Activated T-cell treated with anti-CD3 and anti-CD28 coated beads, Interleukin-2, amount 50 U/mL, for 24 hours (primary cell): ENCODE measurements around the gene WASHC1.
"Not testable (repeated sequence)": the region's sequence is repeated elsewhere in the genome, so short reads cannot be mapped to it uniquely, and the experiment has no call there.

Experiments used
- DNase-seq: peaks from one replicate; pipeline ENCODE4 v3.0.0-alpha.2; 2020
- H3K27ac Mint-ChIP-seq: 2 replicates; pipeline ENCODE4 v1.8.0; 2020; ENCODE audit warnings: mild to moderate bottlenecking, mixed read lengths
- H3K27me3 Mint-ChIP-seq: 2 replicates; pipeline ENCODE4 v1.8.0; 2020; ENCODE audit warnings: mixed read lengths
- H3K36me3 Mint-ChIP-seq: 2 replicates; pipeline ENCODE4 v1.8.0; 2020; ENCODE audit warnings: low read depth, mixed read lengths
- H3K4me1 Mint-ChIP-seq: 2 replicates; pipeline ENCODE4 v1.8.0; 2020; ENCODE audit warnings: low read depth, mixed read lengths
- H3K4me3 Mint-ChIP-seq: 2 replicates; pipeline ENCODE4 v1.8.0; 2020; ENCODE audit warnings: mild to moderate bottlenecking, moderate library complexity, mixed read lengths
- H3K9me3 Mint-ChIP-seq: 2 replicates; pipeline ENCODE4 v1.8.0; 2020; ENCODE audit warnings: mixed read lengths

WASHC1 gene, protein sequence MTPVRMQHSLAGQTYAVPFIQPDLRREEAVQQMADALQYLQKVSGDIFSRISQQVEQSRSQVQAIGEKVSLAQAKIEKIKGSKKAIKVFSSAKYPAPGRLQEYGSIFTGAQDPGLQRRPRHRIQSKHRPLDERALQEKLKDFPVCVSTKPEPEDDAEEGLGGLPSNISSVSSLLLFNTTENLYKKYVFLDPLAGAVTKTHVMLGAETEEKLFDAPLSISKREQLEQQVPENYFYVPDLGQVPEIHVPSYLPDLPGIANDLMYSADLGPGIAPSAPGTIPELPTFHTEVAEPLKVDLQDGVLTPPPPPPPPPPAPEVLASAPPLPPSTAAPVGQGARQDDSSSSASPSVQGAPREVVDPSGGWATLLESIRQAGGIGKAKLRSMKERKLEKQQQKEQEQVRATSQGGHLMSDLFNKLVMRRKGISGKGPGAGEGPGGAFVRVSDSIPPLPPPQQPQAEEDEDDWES

DNA sequence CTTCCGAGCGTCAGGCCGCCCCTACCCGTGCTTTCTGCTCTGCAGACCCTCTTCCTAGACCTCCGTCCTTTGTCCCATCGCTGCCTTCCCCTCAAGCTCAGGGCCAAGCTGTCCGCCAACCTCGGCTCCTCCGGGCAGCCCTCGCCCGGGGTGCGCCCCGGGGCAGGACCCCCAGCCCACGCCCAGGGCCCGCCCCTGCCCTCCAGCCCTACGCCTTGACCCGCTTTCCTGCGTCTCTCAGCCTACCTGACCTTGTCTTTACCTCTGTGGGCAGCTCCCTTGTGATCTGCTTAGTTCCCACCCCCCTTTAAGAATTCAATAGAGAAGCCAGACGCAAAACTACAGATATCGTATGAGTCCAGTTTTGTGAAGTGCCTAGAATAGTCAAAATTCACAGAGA, at the start of gene WASHC1:
TSS of gene WASHC1 (minus strand) at position 101 of the 400 bp plus-strand sequence. CDS start 4,457 bp downstream, outside the sequence.
- H3K36me3 Mint-ChIP-seq, DNase-seq, H3K27ac Mint-ChIP-seq, H3K27me3 Mint-ChIP-seq, H3K4me1 Mint-ChIP-seq, H3K9me3 Mint-ChIP-seq: not testable (repeated sequence)
- H3K4me3 Mint-ChIP-seq = peak within 1 kb of the TSS; percentile 41

GRCh38 chr9:78333-78732, 49.1 kb upstream of the WASHC1 start:
- H3K27me3 Mint-ChIP-seq = peaks cover 13% of the 10 kb centered on the region
- H3K4me1 Mint-ChIP-seq, H3K27ac Mint-ChIP-seq, H3K4me3 Mint-ChIP-seq, H3K36me3 Mint-ChIP-seq, DNase-seq, H3K9me3 Mint-ChIP-seq: not testable (repeated sequence)

GRCh38 chr9:76389-76788, 47.1 kb upstream of the WASHC1 start:
- H3K36me3 Mint-ChIP-seq = not testable (repeated sequence)

GRCh38 chr9:73900-74525, 44.8 kb upstream of the WASHC1 start:
- Mint-ChIP-seq H3K4me3 (peak overlapping the region; percentile 71), H3K27me3 (peaks cover 15% of the 10 kb centered on the region)
- H3K4me1 Mint-ChIP-seq, DNase-seq, H3K36me3 Mint-ChIP-seq, H3K27ac Mint-ChIP-seq, H3K9me3 Mint-ChIP-seq: not testable (repeated sequence)

More at GRCh38 chr9:76389-76788, 47.1 kb upstream of the WASHC1 start:
- peaks cover 18% of the 10 kb centered on the region for H3K27me3 Mint-ChIP-seq
- not testable (repeated sequence) for H3K9me3 Mint-ChIP-seq, H3K27ac Mint-ChIP-seq, H3K4me1 Mint-ChIP-seq, DNase-seq, H3K4me3 Mint-ChIP-seq

GRCh38 chr9:73076-73899, 44.0 kb upstream of the WASHC1 start:
- peak; percentile 54 for DNase-seq
- peak overlapping the region; percentile 71 for H3K4me3 Mint-ChIP-seq
- H3K9me3 Mint-ChIP-seq = not testable (repeated sequence)

GRCh38 chr9:63031-63629, 33.9 kb upstream of the WASHC1 start:
- H3K9me3 Mint-ChIP-seq, H3K4me3 Mint-ChIP-seq, H3K27ac Mint-ChIP-seq, H3K36me3 Mint-ChIP-seq, H3K27me3 Mint-ChIP-seq: not testable (repeated sequence)
- H3K4me1 Mint-ChIP-seq = peaks cover 10% of the 10 kb centered on the region
- DNase-seq = peak; percentile 55

More at GRCh38 chr9:73076-73899, 44.0 kb upstream of the WASHC1 start:
- peaks cover 15% of the 10 kb centered on the region for H3K27me3 Mint-ChIP-seq
- H3K4me1 Mint-ChIP-seq, H3K27ac Mint-ChIP-seq, H3K36me3 Mint-ChIP-seq: not testable (repeated sequence)

GRCh38 chr9:52678-53077, 23.4 kb upstream of the WASHC1 start:
- H3K36me3 Mint-ChIP-seq, DNase-seq, H3K4me1 Mint-ChIP-seq, H3K27ac Mint-ChIP-seq, H3K27me3 Mint-ChIP-seq, H3K9me3 Mint-ChIP-seq, H3K4me3 Mint-ChIP-seq: not testable (repeated sequence)

DNA sequence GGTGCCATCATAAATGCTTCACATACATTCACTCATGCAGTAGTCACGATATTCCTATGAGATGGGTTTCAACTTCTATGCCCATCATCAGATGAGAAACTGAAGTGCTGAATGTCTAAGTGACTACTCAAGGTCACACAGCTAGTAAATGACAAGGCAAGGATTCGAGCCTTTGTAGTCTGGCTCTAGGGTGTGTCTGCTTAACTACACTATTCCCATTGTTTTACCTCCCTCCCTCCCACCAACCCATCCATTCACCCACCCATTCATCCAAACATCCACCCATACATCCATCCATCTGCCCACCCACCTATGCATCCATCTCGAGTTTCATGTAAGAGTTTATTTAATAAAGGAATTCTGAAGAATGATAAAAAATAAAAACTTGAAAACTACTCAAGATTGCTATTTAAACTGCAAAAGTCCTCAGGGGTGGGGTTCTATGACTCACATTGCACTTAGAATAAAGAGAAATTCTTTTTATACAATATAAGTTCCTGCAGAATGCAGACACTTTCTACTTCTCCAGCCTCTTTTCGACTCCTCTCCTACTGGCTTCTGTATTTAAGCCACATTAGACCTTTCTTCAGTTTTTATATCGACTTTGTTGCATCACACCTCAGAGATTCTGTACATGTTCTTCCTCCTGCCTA, 19.1 kb upstream of the WASHC1 start:
- DNase-seq, H3K4me3 Mint-ChIP-seq, H3K9me3 Mint-ChIP-seq, H3K27ac Mint-ChIP-seq, H3K27me3 Mint-ChIP-seq, H3K36me3 Mint-ChIP-seq, H3K4me1 Mint-ChIP-seq: not testable (repeated sequence)

GRCh38 chr9:46639-47271, 17.5 kb upstream of the WASHC1 start:
- not testable (repeated sequence) for H3K4me1 Mint-ChIP-seq, H3K9me3 Mint-ChIP-seq, H3K4me3 Mint-ChIP-seq, H3K27ac Mint-ChIP-seq, H3K36me3 Mint-ChIP-seq, DNase-seq, H3K27me3 Mint-ChIP-seq

- peaks cover 11% of the 10 kb centered on the region for H3K27me3 Mint-ChIP-seq
- not testable (repeated sequence) for H3K4me3 Mint-ChIP-seq, H3K27ac Mint-ChIP-seq, H3K36me3 Mint-ChIP-seq, H3K4me1 Mint-ChIP-seq, DNase-seq, H3K9me3 Mint-ChIP-seq
These were observed 16.9 kb upstream of the WASHC1 start for GRCh38 chr9:46164-46563.

GRCh38 chr9:45180-45878, 16.1 kb upstream of the WASHC1 start:
- H3K4me1 Mint-ChIP-seq, H3K27ac Mint-ChIP-seq, DNase-seq, H3K36me3 Mint-ChIP-seq, H3K4me3 Mint-ChIP-seq, H3K9me3 Mint-ChIP-seq: not testable (repeated sequence)
- H3K27me3 Mint-ChIP-seq = peaks cover 11% of the 10 kb centered on the region

DNA sequence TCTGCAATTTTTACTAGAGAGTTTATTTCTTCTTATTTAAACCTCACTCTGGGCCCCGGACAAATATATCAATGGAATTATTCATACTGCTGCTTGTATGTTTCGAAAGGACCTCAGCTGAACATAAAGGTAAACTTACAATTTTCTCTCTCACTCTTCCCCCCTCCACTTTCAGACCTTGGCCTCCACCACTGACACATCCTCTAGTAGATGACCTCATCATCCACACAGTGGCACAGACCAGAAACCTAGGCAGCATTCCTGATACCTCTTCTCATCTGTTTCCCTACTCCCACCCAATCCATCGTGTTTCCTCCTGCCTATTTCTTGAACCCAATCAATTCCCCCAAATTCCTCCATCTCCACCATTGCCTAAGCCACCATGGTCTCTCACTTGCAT, 15.2 kb upstream of the WASHC1 start:
- H3K27me3 Mint-ChIP-seq = peaks cover 11% of the 10 kb centered on the region
- not testable (repeated sequence) for H3K4me3 Mint-ChIP-seq, H3K9me3 Mint-ChIP-seq, H3K27ac Mint-ChIP-seq, H3K4me1 Mint-ChIP-seq, DNase-seq, H3K36me3 Mint-ChIP-seq

DNA sequence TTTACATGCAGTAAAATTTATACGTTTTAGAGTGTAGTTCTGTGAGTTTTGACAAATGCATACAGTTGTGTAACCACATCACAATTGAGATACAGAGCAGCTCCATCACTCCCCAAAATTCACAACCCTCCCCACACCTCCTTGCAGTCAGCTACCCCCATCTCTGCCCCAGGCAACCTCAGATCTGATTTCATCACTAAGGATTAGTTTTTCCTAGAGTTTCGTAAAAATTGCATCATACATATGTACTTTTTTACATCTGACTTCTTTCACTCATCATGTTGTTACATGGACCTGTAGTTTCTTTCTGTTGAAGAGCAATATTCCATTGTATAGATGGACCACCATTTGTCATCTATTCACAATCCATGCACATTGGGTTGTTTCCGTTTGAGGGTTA, 14.4 kb upstream of the WASHC1 start:
- H3K9me3 Mint-ChIP-seq, DNase-seq, H3K4me1 Mint-ChIP-seq, H3K36me3 Mint-ChIP-seq, H3K27ac Mint-ChIP-seq, H3K4me3 Mint-ChIP-seq: not testable (repeated sequence)
- H3K27me3 Mint-ChIP-seq = peaks cover 11% of the 10 kb centered on the region
